Right lobe of liver (tissue), 6 donors: ENCODE measurements around the gene USP7. TPM values are rescaled to one million over a fixed set of nuclear protein-coding genes. Genes with fewer than 3 reads are reported as not detected.

Source experiments
- ATAC-seq, 4 donors: fragments of 200-7000 bp; cut with Tn5 transposase; one replicate each; pipeline ENCODE4 v1.9.1; 2020; ENCODE audit warnings: mild to moderate bottlenecking in 4 of 4, moderate library complexity in 4 of 4
- DNase-seq, 3 donors: peaks; one replicate each; pipeline ENCODE4 v3.0.0-alpha.2; 2020
- H3K27ac ChIP-seq, 3 donors: fragments of 200-600 bp; one replicate each; pipeline ENCODE4 v1.8.0; 2022
- H3K27me3 ChIP-seq, 2 donors: fragments of 200-600 bp; one replicate each; pipeline ENCODE4 v1.8.0; 2022
- H3K36me3 ChIP-seq, 4 donors: fragments of 200-600 bp; sonication (generic) in 1 of 4; one replicate each; pipeline versions ENCODE4 v1.5.1 to v1.8.0; 2017 to 2022; ENCODE audit warnings: control low read depth in 1 of 4
- H3K4me1 ChIP-seq, 4 donors: fragments of 200-600 bp; sonication (generic) in 1 of 4; one replicate each; pipeline versions ENCODE4 v1.5.1 to v1.8.0; 2017 to 2022; ENCODE audit warnings: control low read depth in 1 of 4
- H3K4me3 ChIP-seq, 3 donors: fragments of 200-600 bp; one replicate each; pipeline ENCODE4 v1.8.0; 2022
- H3K9me3 ChIP-seq, 4 donors: fragments of 200-600 bp; sonication (generic) in 1 of 4; one replicate each; pipeline versions ENCODE4 v1.5.1 to v1.8.0; 2017 to 2022; ENCODE audit warnings: control low read depth in 1 of 4
- CTCF ChIP-seq, 4 donors: fragments of 200-600 bp in 3 of 4; fragments of 450-650 bp in 1 of 4; IDR thresholded peaks; one replicate each; pipeline versions ENCODE4 v1.5.1 to v1.8.0; 2016 to 2022; ENCODE audit warnings: antibody characterized with exemption in 4 of 4, mild to moderate bottlenecking in 2 of 4
- POLR2A ChIP-seq: fragments of 450-650 bp; IDR thresholded peaks from one replicate; pipeline ENCODE4 v1.6.1; 2017; ENCODE audit warnings: antibody characterized with exemption, mild to moderate bottlenecking
- WGBS: methylation state at CpG from one replicate; pipeline ENCODE4 v1.1.6; 2018; ENCODE audit warnings: low coverage, low lambda C conversion rate; ENCODE audit not compliant: insufficient coverage; ENCODE audit errors: missing lambda C conversion rate; 5-methylcytosine and 5-hydroxymethylcytosine counted together
- intact Hi-C, 2 donors: fragments of 100-400 bp; cut with DNase I; formaldehyde crosslinking; loops; one replicate each; pipeline versions ENCODE4 v1.11.2 to v1.14.1; 2022
- total RNA-seq, 6 experiments: library from RNA; depleted of rRNA in 2 of 6; stranded (reverse); fragments of >200 nt in 2 of 6; fragmentation: NEBNext Ultra II Directional in 3 of 6; extraction: Animal tissue kit (Norgen Biotek cat#: 25700) in 3 of 6; gene quantifications; one replicate each; pipeline versions ENCODE4 v1.1.0 to v1.2.4, GENCODE V29; 2016 to 2023
- donor health status: DM: no; HTN: yes; CAD: no.
- donor health status: DM: no; HTN: no; CAD: no.
- donor health status: DM: no; HTN: no; CAD: no.
- donor health status: DM: no; HTN: yes; CAD: no.
- donor health status: DM: no; HTN: yes; CAD: no.

The USP7 gene
- total RNA-seq, 6 experiments from 2014 or later = 46.8 to 55.8 (median 49.1) TPM

- peak overlapping the region in 1 of 3 donors; percentile 10 for H3K27ac ChIP-seq
- intact Hi-C loops = no loop called here
These were observed 6.1 kb downstream of the USP7 start for GRCh38 chr16:8957509-8958157.

GRCh38 chr16:8957063-8957397 is 6.7 kb downstream of the USP7 start:
- H3K27ac ChIP-seq = no peak overlapping the region
- intact Hi-C loops = no loop called here

More at GRCh38 chr16:8957509-8958157, 6.1 kb downstream of the USP7 start:
- WGBS = 69% methylated on average over 9 of the region's 9 CpGs
- peaks cover 1 to 70% (median 36%) of the 10 kb centered on the region in 4 donors for H3K4me1 ChIP-seq
- ATAC-seq = no peak
- no peak for DNase-seq
- TF ChIP-seq CTCF (IDR thresholded peaks at IDR 0.05) (no peak), POLR2A (no peak)
- no peaks in the 10 kb centered on the region for H3K27me3 ChIP-seq
- H3K9me3 ChIP-seq = no peaks in the 10 kb centered on the region
- H3K4me3 ChIP-seq = no peak overlapping the region
- no peaks in the 10 kb centered on the region for H3K36me3 ChIP-seq

GRCh38 chr16:8956265-8957062 is 7.2 kb downstream of the USP7 start:
- TF ChIP-seq CTCF (IDR thresholded peaks at IDR 0.05) (no peak), POLR2A (no peak)
- ATAC-seq = peak in 2 of 4 donors; percentile 5 to 14
- no peaks in the 10 kb centered on the region for H3K27me3 ChIP-seq
- no peak overlapping the region for H3K27ac ChIP-seq
- no peak overlapping the region for H3K4me3 ChIP-seq
- WGBS = 67% methylated on average over 18 of the region's 21 CpGs
- no peak for DNase-seq
- no peaks in the 10 kb centered on the region for H3K36me3 ChIP-seq
- intact Hi-C loops = no loop called here
- peaks cover 1 to 64% (median 30%) of the 10 kb centered on the region in 4 donors for H3K4me1 ChIP-seq
- H3K9me3 ChIP-seq = no peaks in the 10 kb centered on the region

More at GRCh38 chr16:8957063-8957397, 6.7 kb downstream of the USP7 start:
- 46% methylated on average over 2 of the region's 2 CpGs for WGBS
- no peaks in the 10 kb centered on the region for H3K36me3 ChIP-seq
- peaks cover 1 to 66% (median 35%) of the 10 kb centered on the region in 4 donors for H3K4me1 ChIP-seq
- no peak overlapping the region for H3K4me3 ChIP-seq
- no peak for DNase-seq
- ATAC-seq = no peak
- no peaks in the 10 kb centered on the region for H3K27me3 ChIP-seq
- TF ChIP-seq POLR2A = no peak
- TF ChIP-seq CTCF (IDR thresholded peaks at IDR 0.05) = no peak
- H3K9me3 ChIP-seq = no peaks in the 10 kb centered on the region

- H3K27me3 ChIP-seq = no peaks in the 10 kb centered on the region
- TF ChIP-seq CTCF (IDR thresholded peaks at IDR 0.05) = no peak
- no peak for TF ChIP-seq POLR2A
- no peaks in the 10 kb centered on the region for H3K36me3 ChIP-seq
- H3K4me1 ChIP-seq = peaks cover 1 to 66% (median 28%) of the 10 kb centered on the region in 4 donors
- intact Hi-C loops = no loop called here
- no peak overlapping the region for H3K4me3 ChIP-seq
- DNase-seq = no peak
- ATAC-seq = peak in 1 of 4 donors; percentile 12
- peak overlapping the region in 1 of 3 donors; percentile 13 for H3K27ac ChIP-seq
- 0% methylated on average over 1 of the region's 2 CpGs for WGBS
- H3K9me3 ChIP-seq = no peaks in the 10 kb centered on the region
These were observed 7.9 kb downstream of the USP7 start for GRCh38 chr16:8955828-8956227.
